GM18502 (cell line): Measurements from ENCODE around the gene CCSER1.

Experiments used
- ATAC-seq: cut with Tn5 transposase; IDR thresholded peaks from one replicate; pipeline ENCODE4 v1.9.1; 2021; ENCODE audit warnings: mild to moderate bottlenecking; ENCODE audit not compliant: unreplicated experiment, poor library complexity

The CCSER1 gene

GRCh38 chr4:90127223-90127705 is at the start of gene CCSER1:
TSS of gene CCSER1 (plus strand) at chr4:90127394.
- ATAC-seq, result peak; percentile 87

GRCh38 chr4:90078440-90078839 is 48.8 kb upstream of the CCSER1 start:
- ATAC-seq, result peak; percentile 91

- no peak for ATAC-seq
Observed at GRCh38 chr4:90080116-90080515, 47.1 kb upstream of the CCSER1 start.

- no peak for ATAC-seq
Observed at GRCh38 chr4:90081432-90082144, 45.6 kb upstream of the CCSER1 start.

GRCh38 chr4:90082449-90082848 is 44.7 kb upstream of the CCSER1 start:
- no peak for ATAC-seq

GRCh38 chr4:90084277-90084966 is 42.8 kb upstream of the CCSER1 start:
- no peak for ATAC-seq

- ATAC-seq, result no peak
Observed at GRCh38 chr4:90084967-90085295, 42.3 kb upstream of the CCSER1 start.

- ATAC-seq, result no peak
Observed at GRCh38 chr4:90093526-90093925, 33.7 kb upstream of the CCSER1 start.

GRCh38 chr4:90095000-90095399 is 32.2 kb upstream of the CCSER1 start:
- ATAC-seq, result no peak

GRCh38 chr4:90099812-90100211 is 27.4 kb upstream of the CCSER1 start:
- peak; percentile 85 for ATAC-seq

GRCh38 chr4:90103991-90104390 is 23.2 kb upstream of the CCSER1 start:
- ATAC-seq, result no peak

- no peak for ATAC-seq
Observed at GRCh38 chr4:90105274-90105673, 21.9 kb upstream of the CCSER1 start.

GRCh38 chr4:90112715-90113114 is 14.5 kb upstream of the CCSER1 start:
- ATAC-seq, result no peak

GRCh38 chr4:90113881-90114457 is 13.2 kb upstream of the CCSER1 start:
- ATAC-seq, result no peak

- peak; percentile 78 for ATAC-seq
Observed at GRCh38 chr4:90118527-90119195, 8.5 kb upstream of the CCSER1 start.

GRCh38 chr4:90120037-90120436 is 7.2 kb upstream of the CCSER1 start:
- ATAC-seq, result no peak

- ATAC-seq, result no peak
Observed at GRCh38 chr4:90120815-90121214, 6.4 kb upstream of the CCSER1 start.

GRCh38 chr4:90121676-90122354 is 5.4 kb upstream of the CCSER1 start:
- ATAC-seq, result peak; percentile 36

- no peak for ATAC-seq
Observed at GRCh38 chr4:90122355-90122748, 4.8 kb upstream of the CCSER1 start.

GRCh38 chr4:90124276-90124675 is 2.9 kb upstream of the CCSER1 start:
- ATAC-seq, result no peak
